ENCODE measurements around the gene HDLBP.

Gene HDLBP

DNA sequence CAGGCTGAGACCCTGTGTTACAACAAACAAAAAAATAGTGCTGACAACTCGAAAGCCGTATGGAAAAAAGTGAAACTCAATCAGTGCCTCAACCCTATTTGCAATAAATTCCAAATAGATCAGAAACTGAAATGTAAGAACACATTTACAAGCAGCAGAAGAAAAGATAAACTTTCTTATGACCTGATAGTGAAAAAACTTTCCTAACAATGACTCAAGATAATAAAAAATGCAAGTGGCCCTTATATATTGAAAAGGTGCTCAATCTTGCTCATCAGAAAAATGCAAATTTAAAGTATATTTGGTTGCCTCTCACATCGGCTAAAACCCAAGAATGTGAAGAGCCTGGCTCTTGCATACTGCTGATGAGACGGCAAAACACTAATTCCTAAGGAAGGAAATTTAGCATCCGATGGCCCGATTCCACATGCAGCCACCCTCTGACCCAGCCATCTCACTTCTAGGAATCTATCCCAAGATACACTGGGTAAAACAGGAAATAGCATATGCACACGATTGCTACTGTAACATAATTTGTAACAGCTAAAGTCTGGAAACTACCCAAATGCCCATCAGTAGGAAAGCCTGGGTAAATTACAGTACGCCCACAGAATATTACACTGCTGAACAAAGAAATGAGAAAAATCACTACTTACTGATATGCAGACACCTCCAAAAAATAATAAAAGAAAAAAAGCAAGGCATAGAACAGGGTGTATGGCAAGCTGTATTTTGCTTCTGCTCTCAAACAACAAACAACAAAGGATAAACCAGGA lies 56.8 kb downstream of the HDLBP start:
- no peak overlapping the region for H3K4me3 Mint-ChIP-seq
- H3K27ac Mint-ChIP-seq = no peak overlapping the region
- ATAC-seq (no peak), DNase-seq (no peak)
- no peaks in the 10 kb centered on the region for H3K9me3 Mint-ChIP-seq
- no peaks in the 10 kb centered on the region for H3K27me3 Mint-ChIP-seq
- no peaks in the 10 kb centered on the region for H3K4me1 Mint-ChIP-seq

DNA sequence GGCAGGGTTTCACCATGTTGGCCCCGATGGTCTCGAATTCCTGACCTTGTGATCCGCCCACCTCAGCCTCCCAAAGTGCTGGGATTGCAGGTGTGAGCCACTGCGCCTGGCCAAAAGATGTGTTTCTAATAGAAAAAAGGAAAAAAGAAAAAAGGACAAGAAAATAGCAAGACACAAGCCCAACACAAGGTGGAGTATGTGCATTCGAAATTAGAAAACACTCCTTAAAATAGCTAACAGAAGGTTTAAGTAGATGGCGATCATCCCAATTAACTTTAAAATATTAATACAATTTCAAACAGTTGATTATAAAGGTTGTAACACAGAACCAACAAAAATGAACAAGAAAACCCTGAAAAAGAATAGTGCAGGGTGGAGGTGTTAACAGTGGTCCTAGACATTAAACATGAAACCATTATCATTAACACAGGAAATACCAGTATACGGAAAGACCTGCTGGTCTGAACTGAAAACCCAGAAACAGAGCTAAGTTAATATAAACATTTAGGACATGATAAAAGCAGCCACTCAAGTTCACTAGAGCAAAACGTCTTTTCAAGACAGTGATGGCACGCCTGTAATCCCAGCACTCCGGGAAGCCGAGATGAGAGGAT lies 57.9 kb downstream of the HDLBP start:
- H3K27me3 Mint-ChIP-seq = no peaks in the 10 kb centered on the region
- H3K4me3 Mint-ChIP-seq = no peak overlapping the region
- ATAC-seq (no peak), DNase-seq (no peak)
- H3K9me3 Mint-ChIP-seq = no peaks in the 10 kb centered on the region
- no peak overlapping the region for H3K27ac Mint-ChIP-seq
- no peaks in the 10 kb centered on the region for H3K4me1 Mint-ChIP-seq

DNA sequence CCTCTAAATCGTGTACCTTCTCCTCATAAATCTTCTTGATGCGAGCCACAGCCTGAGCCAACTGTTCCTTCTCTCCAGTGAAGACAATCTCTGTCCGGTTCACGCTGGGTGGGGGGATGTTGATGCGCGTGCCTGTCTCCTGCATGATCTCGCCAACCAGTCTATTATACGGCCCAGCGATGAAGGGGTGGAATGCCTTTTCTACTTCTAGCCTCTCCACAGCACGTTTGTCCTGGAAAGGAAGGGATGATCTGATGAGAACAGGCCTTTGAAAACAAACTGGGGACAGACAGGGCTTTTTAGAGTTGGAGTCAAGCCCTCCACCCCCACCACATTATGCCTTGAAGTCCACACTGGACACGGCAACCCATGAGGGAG lies 59.3 kb downstream of the HDLBP start:
- ATAC-seq (no peak), DNase-seq (no peak)
- Mint-ChIP-seq H3K27me3 (no peaks in the 10 kb centered on the region), H3K4me1 (no peaks in the 10 kb centered on the region), H3K9me3 (no peaks in the 10 kb centered on the region), H3K27ac (no peak overlapping the region), H3K4me3 (no peak overlapping the region)

DNA sequence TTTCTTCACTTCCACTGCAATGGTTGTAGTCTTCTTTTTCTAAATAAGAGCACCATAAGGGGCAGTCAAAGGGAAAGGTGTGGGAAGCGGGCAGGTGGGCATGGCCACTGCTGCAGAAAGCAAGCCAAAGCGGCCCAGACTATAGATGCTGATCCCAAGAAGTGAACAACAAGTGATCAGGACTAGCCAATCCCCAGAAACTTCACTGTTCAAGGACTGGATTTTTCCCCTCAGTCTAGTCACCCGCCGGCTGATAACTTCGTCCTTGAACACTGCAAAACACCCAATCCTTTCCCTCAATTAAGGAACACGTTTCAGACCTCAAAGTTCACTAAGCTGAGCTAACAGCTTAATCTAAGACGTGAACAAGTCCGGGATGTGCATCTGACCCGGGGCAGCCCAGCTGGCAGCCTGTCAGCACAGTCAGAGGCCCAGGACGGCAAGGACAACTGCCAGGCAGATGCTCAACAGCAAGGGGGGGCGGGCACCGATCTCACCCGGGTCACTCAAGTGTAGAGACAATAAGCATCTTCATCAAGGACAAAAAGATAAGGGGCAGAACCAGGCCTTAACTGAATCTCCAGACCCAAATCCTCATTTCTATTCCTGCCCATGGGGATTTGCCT lies 59.8 kb downstream of the HDLBP start:
- Mint-ChIP-seq H3K27ac (peak overlapping the region in 1 of 2 donors; percentile 13), H3K4me1 (no peaks in the 10 kb centered on the region), H3K4me3 (no peak overlapping the region), H3K9me3 (no peaks in the 10 kb centered on the region), H3K27me3 (no peaks in the 10 kb centered on the region)
- no peak for DNase-seq
- ATAC-seq = no peak

DNA sequence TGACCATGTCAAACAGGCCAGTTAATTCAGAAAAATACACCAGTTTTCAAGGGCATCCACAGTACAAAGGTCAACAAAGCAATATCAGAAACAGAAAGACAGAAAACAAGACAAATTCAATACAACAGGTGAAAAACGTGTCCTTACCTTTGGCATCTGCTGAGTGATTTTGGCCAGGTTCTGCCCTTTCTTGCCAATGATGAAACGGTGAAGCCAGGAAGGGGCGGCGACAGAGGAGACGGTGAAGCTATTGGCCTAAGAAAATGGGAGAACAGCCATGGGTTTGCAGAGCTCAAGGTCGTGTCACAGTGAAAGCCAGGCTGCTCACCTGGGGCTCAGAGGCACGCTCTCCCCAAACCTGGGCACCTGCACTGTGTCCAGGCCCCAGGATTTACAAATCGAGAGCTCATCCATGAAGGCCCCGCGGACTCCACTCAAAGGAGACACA lies 60.5 kb downstream of the HDLBP start:
- no peaks in the 10 kb centered on the region for H3K4me1 Mint-ChIP-seq
- DNase-seq = no peak
- no peak overlapping the region for H3K4me3 Mint-ChIP-seq
- ATAC-seq = no peak
- no peak overlapping the region for H3K27ac Mint-ChIP-seq
- H3K9me3 Mint-ChIP-seq = no peaks in the 10 kb centered on the region
- H3K27me3 Mint-ChIP-seq = no peaks in the 10 kb centered on the region

DNA sequence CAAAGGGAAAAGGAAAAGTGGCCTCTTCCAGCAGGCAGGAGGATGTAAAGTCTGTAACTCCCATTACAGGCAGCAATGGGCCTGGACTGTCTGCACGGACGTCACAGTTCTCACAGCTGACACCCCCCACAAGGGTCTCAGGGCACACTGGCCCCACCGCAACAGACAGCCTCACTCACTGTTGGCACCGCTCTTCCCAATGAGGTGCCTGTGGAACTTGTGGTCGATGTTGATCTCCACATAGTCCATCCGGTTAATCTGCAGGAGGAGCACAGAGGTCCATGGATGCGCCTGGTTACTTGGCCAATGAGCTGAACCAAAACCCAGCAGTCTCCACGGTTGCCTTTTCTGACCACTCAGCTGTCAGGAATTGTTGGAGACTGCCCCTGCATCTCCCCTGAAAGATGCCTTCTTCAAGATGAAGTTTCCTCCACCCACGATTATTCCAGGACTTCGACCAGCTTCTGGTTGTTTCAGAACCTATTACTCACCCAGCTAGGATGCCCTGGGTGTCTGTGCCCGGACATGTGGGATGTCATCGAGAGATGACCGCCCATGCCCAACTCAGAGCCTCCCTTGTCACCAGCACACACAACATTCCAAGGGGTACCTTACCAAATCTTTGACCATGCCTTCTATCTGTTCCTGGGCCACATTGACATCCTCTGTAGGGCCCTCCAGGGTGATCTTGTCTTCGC lies 62.5 kb downstream of the HDLBP start:
- no peak for DNase-seq
- no peaks in the 10 kb centered on the region for H3K9me3 Mint-ChIP-seq
- no peak for ATAC-seq
- peak overlapping the region in 1 of 2 donors; percentile 41 for H3K27ac Mint-ChIP-seq
- no peaks in the 10 kb centered on the region for H3K4me1 Mint-ChIP-seq
- H3K27me3 Mint-ChIP-seq = no peaks in the 10 kb centered on the region
- H3K4me3 Mint-ChIP-seq = no peak overlapping the region

DNA sequence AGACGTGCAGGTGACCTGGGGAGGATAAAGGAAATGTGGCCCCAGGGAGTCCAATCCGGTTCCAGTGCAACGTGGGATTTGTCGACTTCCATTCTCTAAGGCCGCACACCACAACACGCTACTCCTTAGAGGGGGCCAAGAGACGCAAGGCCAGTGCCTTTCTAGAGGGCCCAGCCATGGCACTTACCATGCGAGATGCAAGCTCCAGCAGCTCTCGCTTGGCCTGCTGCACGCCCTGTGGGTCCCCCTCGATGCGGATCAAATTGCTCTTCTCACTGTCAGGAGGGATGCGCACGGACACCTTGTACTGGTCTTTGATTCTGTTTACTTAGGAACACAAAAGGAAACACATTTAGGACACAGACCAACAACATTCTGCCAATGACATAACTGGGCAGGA lies 65.8 kb downstream of the HDLBP start:
- no peak for ATAC-seq
- Mint-ChIP-seq H3K27ac (no peak overlapping the region), H3K27me3 (no peaks in the 10 kb centered on the region), H3K4me3 (no peak overlapping the region), H3K4me1 (no peaks in the 10 kb centered on the region), H3K9me3 (no peaks in the 10 kb centered on the region)
- DNase-seq = no peak

DNA sequence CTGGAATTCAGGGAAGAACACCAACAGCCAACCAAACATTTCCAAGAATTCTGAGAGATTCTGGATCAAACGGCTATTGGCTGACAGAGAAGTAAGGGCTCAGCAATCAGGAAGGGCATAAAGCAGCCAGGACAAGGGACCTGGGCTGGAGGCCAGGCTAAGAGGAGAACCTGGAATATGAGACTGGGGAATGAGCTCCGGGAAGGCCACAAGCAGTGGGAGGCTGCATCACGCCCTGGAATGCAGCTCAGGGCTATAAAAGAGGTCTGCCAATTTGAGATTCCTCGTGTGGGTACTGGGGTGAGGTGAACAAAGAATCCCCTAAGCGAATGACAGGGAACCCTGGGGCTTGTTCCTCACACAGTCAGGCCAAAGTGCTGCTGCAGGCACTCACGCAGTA lies 66.6 kb downstream of the HDLBP start:
- no peak overlapping the region for H3K4me3 Mint-ChIP-seq
- no peak for DNase-seq
- ATAC-seq = no peak
- no peaks in the 10 kb centered on the region for H3K4me1 Mint-ChIP-seq
- no peak overlapping the region for H3K27ac Mint-ChIP-seq
- H3K27me3 Mint-ChIP-seq = no peaks in the 10 kb centered on the region
- no peaks in the 10 kb centered on the region for H3K9me3 Mint-ChIP-seq

DNA sequence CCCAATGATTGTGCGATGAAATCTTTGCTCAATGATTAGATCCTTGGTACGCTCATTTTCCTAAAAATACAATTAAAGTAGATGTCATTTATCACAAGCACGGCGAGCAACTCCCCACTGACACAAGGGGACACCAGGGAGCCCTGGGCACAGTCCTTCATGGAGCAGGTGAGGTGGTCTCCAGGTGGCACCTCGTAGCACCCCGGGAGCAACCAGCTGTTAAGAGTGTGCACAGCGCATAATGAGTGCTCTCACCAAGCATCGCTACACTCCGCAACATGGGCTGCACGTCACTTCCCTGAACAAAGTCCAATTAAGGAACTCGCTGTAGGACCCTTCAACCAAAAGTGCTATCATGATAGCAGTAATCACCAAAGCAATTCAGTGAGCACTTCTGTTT lies 67.2 kb downstream of the HDLBP start:
- H3K4me1 Mint-ChIP-seq = no peaks in the 10 kb centered on the region
- H3K4me3 Mint-ChIP-seq = no peak overlapping the region

DNA sequence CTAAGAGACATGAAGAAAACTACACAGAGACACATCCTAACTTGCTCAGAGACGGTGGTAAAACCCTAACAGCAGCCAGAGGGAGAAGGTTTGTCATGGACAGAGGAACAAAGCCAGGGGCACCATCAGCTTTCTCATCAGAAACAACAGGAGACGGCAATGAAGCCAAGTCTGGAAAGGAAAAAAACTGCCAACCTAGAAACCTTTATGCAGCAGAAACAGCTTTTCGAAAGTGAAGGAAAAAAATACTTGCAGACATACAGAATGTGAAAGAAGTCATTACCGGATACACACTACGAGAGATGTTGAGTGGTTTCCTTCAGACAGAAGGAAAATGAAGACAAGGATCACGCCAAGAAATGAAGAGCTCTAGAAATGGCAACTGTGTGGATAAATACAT lies 71.1 kb downstream of the HDLBP start:
- Mint-ChIP-seq H3K9me3 (no peaks in the 10 kb centered on the region), H3K27ac (peak overlapping the region in 1 of 2 donors; percentile 27), H3K4me1 (no peaks in the 10 kb centered on the region), H3K27me3 (no peaks in the 10 kb centered on the region), H3K4me3 (no peak overlapping the region)
- DNase-seq (no peak), ATAC-seq (no peak)

More for the DNA sequence above, 67.2 kb downstream of the HDLBP start:
- no peak overlapping the region for H3K27ac Mint-ChIP-seq
- H3K27me3 Mint-ChIP-seq = no peaks in the 10 kb centered on the region
- no peaks in the 10 kb centered on the region for H3K9me3 Mint-ChIP-seq
- no peak for ATAC-seq
- no peak for DNase-seq

DNA sequence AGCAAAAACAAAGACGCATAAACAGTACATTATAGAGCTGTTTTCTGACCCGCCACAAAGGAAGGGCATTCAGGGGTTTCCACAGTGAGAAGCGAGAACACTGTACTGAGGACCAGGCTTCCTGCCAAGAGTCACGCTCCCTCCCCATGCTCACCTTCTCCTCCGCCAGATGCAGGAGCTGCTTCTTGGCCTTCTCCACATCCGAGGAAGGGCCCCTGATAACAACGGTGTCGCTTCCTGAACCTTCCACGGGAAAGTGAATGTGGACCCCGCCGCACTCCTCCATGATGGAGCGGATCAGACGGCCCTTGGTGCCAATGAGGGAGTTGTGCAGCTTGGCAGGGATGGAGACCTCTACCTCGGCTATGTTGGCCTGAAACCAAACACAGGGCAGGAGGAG lies 73.2 kb downstream of the HDLBP start:
- DNase-seq (no peak), ATAC-seq (no peak)
- Mint-ChIP-seq H3K9me3 (no peaks in the 10 kb centered on the region), H3K4me1 (no peaks in the 10 kb centered on the region), H3K27ac (no peak overlapping the region), H3K4me3 (no peak overlapping the region), H3K27me3 (no peaks in the 10 kb centered on the region)

DNA sequence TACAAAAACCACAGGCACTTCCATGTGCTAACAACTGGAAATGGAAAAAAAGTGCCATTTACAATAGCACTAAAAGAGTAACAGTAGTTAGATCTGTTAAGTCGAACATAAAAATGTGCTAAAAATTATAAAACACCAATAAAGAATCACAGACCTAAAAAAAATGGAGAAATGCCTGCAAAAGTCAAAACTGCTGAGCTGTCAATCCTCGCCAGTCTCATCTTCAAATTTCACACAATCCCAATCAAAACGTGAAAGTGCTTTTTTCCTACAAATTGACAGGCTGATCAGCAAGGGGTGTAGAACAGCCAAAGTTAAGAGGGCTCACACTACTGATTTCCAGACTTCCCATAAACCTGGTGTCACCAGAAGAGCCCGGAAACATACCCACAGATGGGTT lies 73.8 kb downstream of the HDLBP start:
- ATAC-seq (no peak), DNase-seq (no peak)
- Mint-ChIP-seq H3K4me1 (no peaks in the 10 kb centered on the region), H3K27ac (no peak overlapping the region), H3K27me3 (no peaks in the 10 kb centered on the region), H3K4me3 (no peak overlapping the region), H3K9me3 (no peaks in the 10 kb centered on the region)

DNA sequence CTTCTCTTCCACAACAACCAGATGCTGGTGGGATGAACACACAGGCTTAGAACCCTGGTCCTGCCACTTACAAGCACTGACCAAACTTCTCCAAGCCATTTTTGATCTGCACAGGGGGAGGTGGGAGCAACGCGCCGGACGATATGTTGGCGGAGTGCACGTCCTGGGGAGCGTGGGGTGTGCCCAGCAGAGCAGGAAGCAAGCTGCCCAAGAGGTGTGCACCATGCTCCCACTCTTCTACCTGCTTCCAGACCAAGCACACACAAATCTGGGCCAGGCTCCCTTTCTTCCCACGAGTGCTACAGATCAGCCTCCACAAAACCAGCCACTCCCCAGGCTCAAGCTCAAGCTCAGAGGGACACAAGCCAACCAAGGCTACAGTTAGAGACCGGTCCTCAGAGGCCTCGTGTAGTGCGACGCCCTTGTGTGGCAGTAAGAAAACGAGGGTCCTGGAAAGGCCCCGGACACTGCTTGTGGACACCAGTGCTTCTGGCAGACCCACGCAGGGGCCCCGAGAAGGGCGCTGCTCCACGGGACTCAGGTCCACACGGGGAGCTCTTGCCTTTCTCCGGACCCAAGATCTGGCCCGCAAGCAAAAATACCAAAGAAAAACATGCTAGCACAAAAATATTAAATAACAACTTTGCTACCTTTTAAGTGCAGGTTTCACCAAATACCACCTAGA lies 75.0 kb downstream of the HDLBP start:
- Mint-ChIP-seq H3K27ac (peak overlapping the region in 1 of 2 donors; percentile 73), H3K27me3 (no peaks in the 10 kb centered on the region), H3K4me3 (no peak overlapping the region), H3K4me1 (no peaks in the 10 kb centered on the region), H3K9me3 (no peaks in the 10 kb centered on the region)
- ATAC-seq (no peak), DNase-seq (no peak)

DNA sequence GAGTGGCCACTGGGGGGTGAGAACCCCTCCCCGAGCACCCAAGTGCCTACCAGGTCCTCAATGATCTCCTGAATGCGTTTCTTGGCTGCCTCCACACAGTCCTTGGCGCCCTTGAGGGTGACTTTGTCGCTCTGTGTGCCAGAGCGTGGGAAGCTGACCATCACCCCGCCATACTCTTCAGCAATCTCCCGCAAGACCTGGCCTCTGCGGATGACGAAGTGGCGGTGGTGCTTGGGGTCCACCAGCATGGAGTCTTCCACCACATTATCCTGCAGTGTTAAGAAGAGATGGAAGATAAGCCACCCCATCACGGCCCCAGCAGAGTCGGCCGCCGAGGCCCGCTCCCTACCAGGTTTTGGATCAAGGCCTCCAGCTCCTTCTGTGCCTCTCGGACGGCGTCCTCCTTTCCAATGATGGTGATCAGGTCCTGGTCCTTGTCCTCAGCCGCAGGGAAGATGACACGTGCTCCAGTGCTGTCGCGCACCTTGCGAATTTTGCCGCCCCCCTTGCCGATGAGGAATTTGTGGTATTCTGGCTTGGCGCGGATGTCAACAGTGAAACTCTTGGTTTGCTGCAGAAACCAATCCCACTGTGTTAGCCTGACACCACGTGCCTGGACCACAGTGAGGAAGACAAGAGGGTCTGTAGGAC lies 75.8 kb downstream of the HDLBP start:
- ATAC-seq (no peak), DNase-seq (no peak)
- Mint-ChIP-seq H3K27ac (no peak overlapping the region), H3K27me3 (no peaks in the 10 kb centered on the region), H3K4me3 (no peak overlapping the region), H3K9me3 (no peaks in the 10 kb centered on the region), H3K4me1 (no peaks in the 10 kb centered on the region)

DNA sequence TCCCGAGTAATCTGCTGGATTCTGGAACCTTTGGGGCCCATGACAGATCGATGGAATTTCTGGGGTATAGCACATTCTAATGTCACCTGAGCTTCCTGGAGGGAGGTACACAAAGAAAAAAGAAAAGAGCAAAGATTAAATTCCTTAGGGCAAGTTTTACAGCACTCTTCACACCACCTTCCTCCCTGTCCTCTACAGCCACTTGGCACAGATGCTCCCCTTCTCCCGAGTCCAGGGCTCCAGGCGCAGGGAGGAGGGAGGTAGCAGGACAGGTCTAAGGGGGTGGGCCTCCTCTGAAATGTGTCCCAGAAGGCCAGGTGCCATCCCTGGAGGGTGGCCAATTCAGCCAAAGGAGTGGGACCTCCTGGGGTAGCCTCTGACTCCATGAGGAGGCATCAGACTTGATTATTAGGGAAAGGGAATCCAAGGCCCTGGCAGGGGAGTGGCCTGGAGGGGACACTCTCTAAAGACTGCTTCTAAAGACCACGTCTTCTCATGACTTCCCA lies 76.7 kb downstream of the HDLBP start:
- DNase-seq (no peak), ATAC-seq (no peak)
- H3K9me3 Mint-ChIP-seq = no peaks in the 10 kb centered on the region
- H3K27ac Mint-ChIP-seq = no peak overlapping the region
- no peaks in the 10 kb centered on the region for H3K4me1 Mint-ChIP-seq
- no peak overlapping the region for H3K4me3 Mint-ChIP-seq
- no peaks in the 10 kb centered on the region for H3K27me3 Mint-ChIP-seq
